ENCODE measurements around the gene APOBR. TPM values are rescaled to one million over a fixed set of nuclear protein-coding genes. Genes with fewer than 3 reads are reported as not detected.
A peak's percentile ranks its signal among the peaks of the same experiment; 100 is the strongest.

The APOBR gene
- total and polyA plus RNA-seq, 2 experiments from 2014 or later, result not detected

DNA sequence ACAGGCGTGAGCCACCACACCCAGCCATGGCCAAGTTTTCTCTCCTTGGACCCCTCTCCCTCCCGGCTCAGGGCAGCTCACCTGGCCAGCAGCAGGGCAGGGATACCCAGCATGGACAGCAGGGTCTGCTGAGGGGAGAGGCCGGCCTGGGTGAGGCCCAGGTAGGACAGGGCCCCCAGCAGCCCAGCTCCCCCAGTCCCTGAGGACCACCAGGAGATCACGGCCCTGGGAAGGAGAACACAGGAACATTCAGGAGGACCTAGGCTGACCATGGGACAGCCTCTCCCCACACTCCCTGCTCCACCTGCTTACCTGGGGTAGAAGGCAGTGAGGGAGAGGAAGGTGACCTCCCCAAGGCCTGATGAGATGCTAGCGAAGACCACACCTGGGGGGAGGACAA is 8.2 kb upstream of the APOBR start:
- Histone ChIP-seq H3K36me3 (ENCODE audit: low read depth) (no peaks in the 10 kb centered on the region; the same call in 1 of the 2 replicates), H3K27me3 (replicated peaks; ENCODE audit: insufficient read depth) (no peaks in the 10 kb centered on the region), H3K4me1 (ENCODE audit: insufficient read depth) (no peaks in the 10 kb centered on the region), H3K9me2 (ENCODE audit: insufficient read depth) (no peaks in the 10 kb centered on the region), H3K4me3 (no peak overlapping the region), H3K4me2 (ENCODE audit: unreplicated experiment) (no peak overlapping the region), H3K79me2 (ENCODE audit: insufficient read depth) (no peaks in the 10 kb centered on the region), H4K20me1 (ENCODE audit: insufficient read depth) (no peaks in the 10 kb centered on the region), H3K9me3 (ENCODE audit: low read depth) (no peaks in the 10 kb centered on the region), H2AFZ (no peak overlapping the region), H3F3A (ENCODE audit: insufficient read depth) (no peaks in the 10 kb centered on the region), H3K27ac (no peak overlapping the region), H3K9ac (no peak overlapping the region)
- WGBS, 2 experiments (ENCODE audit: low coverage in 1 of 2, low lambda C conversion rate in 2 of 2, missing lambda C conversion rate in 2 of 2), result 96 to 97% methylated on average over 5 of the region's 5 CpGs
- in situ Hi-C loops (cut with MboI), result no loop called here
- DNase-seq, result no peak
- TF ChIP-seq EZH2 (IDR thresholded peaks at IDR 0.05; ENCODE audit: insufficient read depth, poor library complexity, severe bottlenecking) (no peak), EZH2phosphoT487 (IDR thresholded peaks at IDR 0.05; ENCODE audit: insufficient read depth, low read depth) (no peak)

GRCh38 chr16:28491230-28491969 is 3.0 kb upstream of the APOBR start:
- WGBS, 2 experiments (ENCODE audit: low coverage in 1 of 2, low lambda C conversion rate in 2 of 2, missing lambda C conversion rate in 2 of 2), result 1 to 2% methylated on average over 29 to 33 of the region's 42 CpGs
- TF ChIP-seq EZH2phosphoT487 (IDR thresholded peaks at IDR 0.05; ENCODE audit: insufficient read depth, low read depth) (no peak), EZH2 (IDR thresholded peaks at IDR 0.05; ENCODE audit: insufficient read depth, poor library complexity, severe bottlenecking) (no peak)
- no peaks in the 10 kb centered on the region for H3K79me2 ChIP-seq (ENCODE audit: insufficient read depth)
- in situ Hi-C loops (cut with MboI), result no loop called here
- no peaks in the 10 kb centered on the region for H3K4me1 ChIP-seq (ENCODE audit: insufficient read depth)
- H2AFZ ChIP-seq, result peak overlapping the region; percentile 98
- H3K9me2 ChIP-seq (ENCODE audit: insufficient read depth), result no peaks in the 10 kb centered on the region
- no peaks in the 10 kb centered on the region for H3F3A ChIP-seq (ENCODE audit: insufficient read depth)
- peak overlapping the region; percentile 89 for H3K4me2 ChIP-seq (ENCODE audit: unreplicated experiment)
- no peaks in the 10 kb centered on the region for H3K9me3 ChIP-seq (ENCODE audit: low read depth)
- DNase-seq, result peak; percentile 45
- H3K9ac ChIP-seq, result peak overlapping the region; percentile 93
- H4K20me1 ChIP-seq (ENCODE audit: insufficient read depth), result no peaks in the 10 kb centered on the region
- no peaks in the 10 kb centered on the region for H3K27me3 ChIP-seq (replicated peaks; ENCODE audit: insufficient read depth)
- peak overlapping the region; percentile 88 for H3K4me3 ChIP-seq
- H3K36me3 ChIP-seq (ENCODE audit: low read depth), result no peaks in the 10 kb centered on the region
- peak overlapping the region; percentile 95; the same call in 1 of the 2 replicates for H3K27ac ChIP-seq

DNA sequence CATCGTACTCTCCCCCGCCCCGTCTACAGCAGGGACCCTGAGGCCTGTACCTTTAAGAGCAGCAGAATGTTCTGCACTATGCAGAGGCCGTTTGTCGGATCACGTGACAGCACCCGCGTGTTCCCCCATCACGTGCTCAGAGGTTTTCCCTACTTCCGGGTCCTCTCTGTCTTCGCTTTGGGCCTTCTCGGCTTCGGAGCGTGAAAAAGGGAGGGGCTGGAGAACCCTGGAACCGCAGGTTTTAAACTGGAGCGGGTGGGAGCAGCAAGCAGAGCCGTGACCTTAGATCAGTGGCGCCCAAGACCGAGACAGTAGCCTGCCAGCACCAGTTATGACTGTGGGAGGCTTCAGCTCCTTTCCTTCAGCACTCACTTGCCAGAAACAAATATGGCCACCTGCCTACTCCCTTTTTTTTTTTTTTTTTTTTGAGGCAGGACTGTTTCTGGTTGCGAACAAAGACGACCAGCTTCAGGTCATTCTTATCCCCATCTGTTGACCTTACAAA is 2.4 kb upstream of the APOBR start, which contains the start of gene CLN3:
CLN3 (minus strand) TSS at position 105 of the 505 bp plus-strand sequence. CDS start 315 bp downstream, outside the sequence.
- Histone ChIP-seq H3K9me2 (ENCODE audit: insufficient read depth) (no peaks in the 10 kb centered on the region), H2AFZ (peak within 1 kb of the TSS; percentile 98), H4K20me1 (ENCODE audit: insufficient read depth) (no peaks in the 10 kb centered on the region), H3K4me1 (ENCODE audit: insufficient read depth) (no peaks in the 10 kb centered on the region), H3K27ac (peak within 1 kb of the TSS; percentile 95), H3K27me3 (replicated peaks; ENCODE audit: insufficient read depth) (no peaks in the 10 kb centered on the region), H3K9ac (peak within 1 kb of the TSS; percentile 93), H3K79me2 (ENCODE audit: insufficient read depth) (no peaks in the 10 kb centered on the region), H3K4me3 (peak within 1 kb of the TSS; percentile 88), H3K36me3 (ENCODE audit: low read depth) (no peaks in the 10 kb centered on the region), H3F3A (ENCODE audit: insufficient read depth) (no peaks in the 10 kb centered on the region), H3K4me2 (ENCODE audit: unreplicated experiment) (peak within 1 kb of the TSS; percentile 89), H3K9me3 (ENCODE audit: low read depth) (no peaks in the 10 kb centered on the region)
- TF ChIP-seq EZH2phosphoT487 (IDR thresholded peaks at IDR 0.05; ENCODE audit: insufficient read depth, low read depth) (no peak), EZH2 (IDR thresholded peaks at IDR 0.05; ENCODE audit: insufficient read depth, poor library complexity, severe bottlenecking) (no peak)
- in situ Hi-C loops (cut with MboI), result no loop called here
- DNase-seq, result peak; percentile 97
- 1 to 3% methylated on average over 21 of the region's 21 CpGs for WGBS, 2 experiments (ENCODE audit: low coverage in 1 of 2, low lambda C conversion rate in 2 of 2, missing lambda C conversion rate in 2 of 2)

GRCh38 chr16:28492511-28492910 is 1.9 kb upstream of the APOBR start:
- H2AFZ ChIP-seq, result peak overlapping the region; percentile 98
- H3K4me3 ChIP-seq, result peak overlapping the region; percentile 88
- H3F3A ChIP-seq (ENCODE audit: insufficient read depth), result no peaks in the 10 kb centered on the region
- H3K27me3 ChIP-seq (replicated peaks; ENCODE audit: insufficient read depth), result no peaks in the 10 kb centered on the region
- no peaks in the 10 kb centered on the region for H3K36me3 ChIP-seq (ENCODE audit: low read depth)
- in situ Hi-C loops (cut with MboI), result no loop called here
- no peaks in the 10 kb centered on the region for H3K79me2 ChIP-seq (ENCODE audit: insufficient read depth)
- peak overlapping the region; percentile 89 for H3K4me2 ChIP-seq (ENCODE audit: unreplicated experiment)
- DNase-seq, result no peak
- H3K9me3 ChIP-seq (ENCODE audit: low read depth), result no peaks in the 10 kb centered on the region
- H3K9ac ChIP-seq, result peak overlapping the region; percentile 93
- WGBS, 2 experiments (ENCODE audit: low coverage in 1 of 2, low lambda C conversion rate in 2 of 2, missing lambda C conversion rate in 2 of 2), result 39 to 40% methylated on average over 4 of the region's 4 CpGs
- no peak for TF ChIP-seq EZH2phosphoT487 (IDR thresholded peaks at IDR 0.05; ENCODE audit: insufficient read depth, low read depth)
- no peak for TF ChIP-seq EZH2 (IDR thresholded peaks at IDR 0.05; ENCODE audit: insufficient read depth, poor library complexity, severe bottlenecking)
- H3K4me1 ChIP-seq (ENCODE audit: insufficient read depth), result no peaks in the 10 kb centered on the region
- no peaks in the 10 kb centered on the region for H4K20me1 ChIP-seq (ENCODE audit: insufficient read depth)
- peak overlapping the region; percentile 95 for H3K27ac ChIP-seq
- no peaks in the 10 kb centered on the region for H3K9me2 ChIP-seq (ENCODE audit: insufficient read depth)

Data from GM23248 (cell line).